HuH-7 (cell line): Measurements from ENCODE around the gene TLE1.
A peak's percentile ranks its signal among the peaks of the same experiment; 100 is the strongest.

Experiments used
- DNase-seq: peaks from one replicate; pipeline ENCODE4 v3.0.0; 2011; ENCODE audit warnings: low spot score

Gene TLE1

DNA sequence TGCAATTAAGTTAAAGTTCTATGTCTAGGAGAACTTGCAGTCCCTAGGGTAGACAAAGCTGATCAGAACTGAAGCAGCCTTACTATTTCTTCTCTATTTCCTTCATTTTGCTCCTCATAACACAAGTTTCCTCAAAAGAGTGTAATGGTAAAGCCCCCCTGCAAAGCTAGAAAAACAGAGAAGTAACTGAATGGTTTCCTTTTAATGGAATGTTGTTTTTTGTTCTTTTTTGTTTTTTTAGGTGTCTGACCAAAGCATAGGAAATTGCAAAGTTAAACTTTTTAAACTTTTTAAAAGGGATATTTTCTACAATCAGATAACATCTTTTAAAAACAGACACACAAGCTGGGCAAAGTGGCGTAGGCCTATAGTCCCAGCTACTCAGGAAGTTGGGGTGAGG, 145.7 kb downstream of the TLE1 start:
- DNase-seq = no peak

DNA sequence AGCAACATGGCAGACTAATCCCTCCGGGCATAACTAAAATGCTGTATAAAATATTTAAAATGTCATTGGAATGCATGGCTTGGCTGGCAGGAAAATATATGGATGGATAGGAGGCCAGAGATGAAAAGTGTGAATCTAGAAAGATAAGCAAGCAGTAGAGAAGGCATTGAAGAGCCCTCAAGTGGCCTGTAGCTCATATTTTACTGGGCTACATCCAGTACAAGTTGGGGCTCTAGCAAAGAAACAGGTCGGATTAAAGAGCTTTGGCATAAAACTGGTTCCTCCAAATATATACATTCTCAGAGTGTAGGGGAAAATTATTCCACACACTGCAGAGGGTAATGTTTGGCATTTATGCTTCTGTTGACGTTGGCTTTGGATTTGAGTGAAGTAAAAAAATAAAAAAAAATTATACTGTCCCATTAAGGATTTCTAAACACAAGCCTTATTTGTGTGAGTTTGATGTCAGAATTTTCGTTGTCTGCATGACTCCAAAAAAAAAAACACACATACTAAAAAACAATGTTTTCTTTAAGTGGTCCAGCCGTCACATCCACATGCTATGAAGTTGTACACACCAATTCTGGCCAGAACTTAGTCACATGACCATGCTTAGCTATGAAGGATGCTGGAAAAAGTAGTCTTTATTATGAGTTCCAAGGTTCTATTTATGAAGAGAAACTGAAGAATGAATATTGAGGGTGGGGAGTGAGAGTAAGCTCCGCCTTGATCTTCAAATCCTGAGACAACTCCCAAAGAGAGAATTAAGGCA, 147.0 kb downstream of the TLE1 start:
- DNase-seq = no peak

DNA sequence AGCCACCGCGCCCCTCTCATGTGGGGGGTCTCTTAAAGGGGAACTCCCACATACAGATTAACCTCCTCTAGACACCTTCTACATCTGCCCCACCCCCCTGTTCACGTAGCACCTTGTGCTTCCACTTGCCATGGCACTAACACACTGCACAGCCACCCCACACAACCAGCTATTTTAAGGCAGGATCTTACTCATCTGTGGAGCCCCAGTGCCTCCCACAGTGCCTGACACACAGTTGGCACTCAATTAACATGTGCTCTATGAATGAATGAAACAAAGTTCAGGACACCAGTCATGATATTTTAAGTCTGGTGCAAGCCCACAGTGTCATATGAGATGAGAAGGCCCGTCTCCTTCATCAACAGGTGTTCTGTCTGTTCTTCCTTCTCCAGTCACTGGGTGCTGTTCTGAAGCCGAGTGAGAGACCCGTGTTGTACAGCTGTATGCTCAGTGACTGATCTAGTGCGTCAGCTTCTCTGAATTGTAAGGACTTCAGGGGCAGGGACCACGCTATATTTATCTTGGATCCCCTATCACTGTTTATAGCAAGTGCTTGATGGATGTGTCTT, 149.1 kb downstream of the TLE1 start:
- no peak for DNase-seq

DNA sequence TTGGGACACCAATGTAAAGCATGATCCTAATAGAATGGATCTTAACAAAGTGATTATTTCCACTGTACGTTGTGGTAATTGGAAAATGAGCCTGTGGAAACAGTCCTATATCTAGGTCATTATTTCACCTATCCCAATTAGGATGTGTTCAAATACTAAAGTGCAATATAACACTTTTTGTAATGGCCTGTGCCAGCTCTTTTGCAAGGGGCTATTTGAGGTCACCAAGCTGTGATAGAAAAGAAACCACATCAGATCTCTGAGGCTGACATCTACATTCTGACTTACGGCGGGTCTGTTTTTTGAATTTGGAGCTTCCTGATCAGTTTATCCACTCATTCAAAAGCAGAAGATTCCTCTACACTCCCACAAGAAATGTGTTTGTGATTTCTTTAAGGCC, 150.0 kb downstream of the TLE1 start:
- no peak for DNase-seq

DNA sequence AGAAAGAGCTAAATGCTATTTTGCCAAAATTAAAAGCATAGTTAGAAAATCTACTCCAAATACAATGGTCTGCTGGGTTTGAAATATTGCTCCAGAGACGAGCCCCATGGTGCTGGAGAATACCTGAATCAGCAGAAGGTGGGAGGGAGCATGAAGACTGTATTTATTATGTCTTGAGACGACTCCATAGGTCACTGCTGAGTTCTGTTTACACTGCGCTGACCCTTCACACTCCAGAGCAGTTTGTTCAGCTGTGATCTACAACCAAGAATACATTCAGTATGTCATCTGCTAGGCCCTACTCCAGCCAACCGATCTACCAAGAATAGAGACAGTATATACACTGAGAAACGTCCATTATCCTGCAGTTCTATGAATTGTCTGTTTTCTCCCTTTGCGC, 150.5 kb downstream of the TLE1 start:
- no peak for DNase-seq

DNA sequence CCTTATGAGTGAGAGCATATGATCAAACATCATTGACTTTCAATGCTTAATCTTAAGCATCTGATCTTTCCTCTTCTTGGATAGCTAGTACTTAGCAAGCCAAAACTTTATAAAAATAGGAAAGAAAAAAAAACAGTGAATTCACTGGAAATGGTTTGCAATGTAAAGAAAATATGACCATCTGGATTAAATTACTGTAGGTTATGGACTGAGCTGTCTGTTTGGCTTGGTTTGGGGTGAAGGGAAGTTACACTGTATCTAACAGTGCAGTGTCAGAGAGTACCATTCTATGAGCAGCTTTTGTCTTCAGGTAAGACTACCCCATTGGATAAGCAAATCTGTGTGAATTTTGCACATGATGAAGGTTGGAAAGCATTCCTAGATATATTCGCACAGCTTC, 151.4 kb downstream of the TLE1 start:
- no peak for DNase-seq

DNA sequence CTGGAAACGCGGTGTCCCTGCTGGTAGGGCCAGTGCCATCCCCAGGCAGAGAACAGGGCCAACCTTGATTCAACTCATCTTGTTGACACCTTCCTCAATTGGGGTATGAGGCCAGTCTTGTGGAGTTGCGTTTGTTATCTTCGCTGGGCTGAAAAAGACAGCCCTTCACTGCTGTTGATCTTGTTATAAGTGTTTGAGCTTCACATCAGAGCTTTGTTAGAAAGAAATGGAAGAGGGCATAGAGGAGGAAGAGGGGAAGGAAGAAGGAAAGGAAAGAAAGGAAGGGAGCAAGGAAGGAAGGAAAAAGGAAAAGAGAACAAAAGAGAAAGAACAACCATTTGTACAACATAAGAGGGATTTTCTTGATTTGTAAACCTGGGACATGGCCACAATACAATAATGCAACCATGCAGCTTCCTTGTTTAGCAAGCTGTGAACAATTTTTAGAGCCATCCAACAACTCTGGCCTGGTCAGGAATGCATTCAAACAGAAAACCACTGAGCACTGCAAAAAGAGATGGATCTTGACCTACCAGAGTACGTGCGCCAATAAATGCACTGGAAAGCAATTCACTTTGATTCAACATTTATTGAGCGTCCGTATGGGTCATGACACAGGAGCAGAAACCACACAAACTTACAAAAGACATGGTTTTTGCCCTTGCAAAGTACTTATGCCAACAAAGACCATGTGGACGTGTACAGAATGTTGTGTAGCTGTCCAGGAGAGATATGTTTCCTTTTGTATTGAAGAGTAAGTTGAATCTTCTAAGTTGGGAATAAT, 152.9 kb downstream of the TLE1 start:
- DNase-seq = no peak

DNA sequence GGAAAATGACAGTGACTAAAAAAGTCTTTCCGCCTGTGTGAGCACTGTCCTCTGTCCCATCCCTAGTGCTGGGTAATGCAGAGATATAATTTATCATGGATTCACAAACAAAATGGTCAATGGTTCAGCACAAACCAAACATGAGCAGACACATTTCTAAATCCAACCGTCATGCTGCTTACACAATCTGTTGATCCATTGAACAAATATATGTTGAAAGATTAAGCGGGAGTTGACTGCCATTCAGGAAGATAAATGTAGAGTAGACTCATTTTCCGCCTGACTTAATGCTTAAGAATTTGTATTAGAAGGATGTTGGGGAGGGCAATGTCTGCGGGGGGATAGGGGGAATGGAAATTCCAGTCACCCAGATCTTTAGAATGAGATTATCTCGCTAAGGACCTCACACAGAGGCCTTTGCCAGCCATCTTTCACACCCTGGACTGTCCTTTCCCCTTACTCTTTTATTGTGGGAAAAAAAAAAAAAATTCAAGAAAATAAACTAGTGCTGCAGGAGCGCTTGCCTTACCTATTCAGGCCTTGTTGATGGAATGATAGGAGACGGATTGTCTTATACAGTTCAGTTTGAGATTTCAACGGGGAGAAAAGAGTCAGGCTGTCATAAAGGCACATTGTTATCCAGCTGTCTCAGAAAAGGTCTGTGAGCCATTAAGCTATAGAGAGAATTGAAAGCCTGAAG, 153.7 kb downstream of the TLE1 start:
- DNase-seq = peak; percentile 41

DNA sequence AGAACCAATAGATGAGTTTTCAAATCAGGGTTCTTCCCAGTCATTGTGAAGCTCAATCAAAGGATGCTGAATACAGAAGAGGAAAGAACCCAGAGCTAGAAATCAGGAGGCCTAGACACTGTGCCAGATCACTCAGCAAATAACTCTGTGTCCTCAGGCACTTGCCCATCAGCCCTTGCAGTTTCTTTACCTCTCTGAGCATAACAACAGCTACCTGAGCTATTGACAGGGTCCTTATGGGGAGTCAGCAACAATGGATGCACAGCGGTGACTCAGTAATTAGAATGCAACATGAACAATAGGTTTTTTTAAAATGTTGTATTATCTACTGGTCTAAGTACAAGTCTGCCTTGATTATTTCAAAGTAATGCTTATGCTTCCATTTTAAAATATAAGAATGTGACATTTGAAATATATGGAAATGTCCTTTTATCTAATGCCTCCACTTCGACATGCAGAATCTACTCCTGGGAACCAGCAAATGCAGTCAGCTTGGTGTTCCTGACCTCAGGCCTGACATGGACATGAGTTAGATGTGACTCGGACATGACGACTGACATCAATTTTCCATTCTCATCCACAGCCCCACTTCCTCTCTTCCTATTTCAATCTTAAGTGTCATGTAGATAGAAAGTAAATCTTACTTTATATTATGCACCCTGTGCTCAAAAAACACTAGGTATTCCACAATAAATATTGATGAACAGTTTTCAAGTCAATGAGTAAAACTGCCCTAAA, 155.0 kb downstream of the TLE1 start:
- no peak for DNase-seq
